Suprapubic skin (tissue), 4 donors: Measurements from ENCODE around the gene SDHC. TPM values are rescaled to one million over a fixed set of nuclear protein-coding genes. Genes with fewer than 3 reads are reported as not detected.
A peak's percentile ranks its signal among the peaks of the same experiment; 100 is the strongest.

Experiments
- DNase-seq, 2 donors: peaks; one replicate each; pipeline ENCODE4 v3.0.0-alpha.2; 2019; ENCODE audit warnings: low spot score in 2 of 2
- H3K27ac ChIP-seq: fragments of 200-600 bp; sonication (generic); one replicate; pipeline ENCODE4 v1.5.1; 2019
- H3K27me3 ChIP-seq: fragments of 200-600 bp; sonication (generic); one replicate; pipeline ENCODE4 v1.5.1; 2019
- H3K36me3 ChIP-seq: fragments of 200-600 bp; sonication (generic); one replicate; pipeline ENCODE4 v1.5.1; 2019
- H3K4me1 ChIP-seq: fragments of 200-600 bp; sonication (generic); one replicate; pipeline ENCODE4 v1.5.1; 2019
- H3K4me3 ChIP-seq: fragments of 200-600 bp; sonication (generic); one replicate; pipeline ENCODE4 v1.5.1; 2019; ENCODE audit warnings: mild to moderate bottlenecking
- H3K9me3 ChIP-seq: fragments of 200-600 bp; sonication (generic); one replicate; pipeline ENCODE4 v1.5.1; 2019
- CTCF ChIP-seq, 2 donors: fragments of 200-600 bp in 1 of 2; fragments of 450-650 bp in 1 of 2; sonication (generic) in 1 of 2; IDR thresholded peaks; one replicate each; pipeline ENCODE4 v1.5.1; 2016 to 2019; ENCODE audit warnings: antibody characterized with exemption in 2 of 2, mild to moderate bottlenecking in 1 of 2, moderate library complexity in 1 of 2
- EP300 ChIP-seq: sonication (generic); formaldehyde crosslinking; IDR thresholded peaks from one replicate; pipeline ENCODE4 v1.6.1; 2017; ENCODE audit warnings: antibody characterized with exemption
- POLR2A ChIP-seq, 2 donors: fragments of 450-650 bp; IDR thresholded peaks; one replicate each; pipeline ENCODE4 v1.6.1; 2017; ENCODE audit warnings: antibody characterized with exemption in 2 of 2, mild to moderate bottlenecking in 2 of 2, moderate library complexity in 2 of 2
- POLR2AphosphoS5 ChIP-seq, 3 donors: sonication (generic); formaldehyde crosslinking; IDR thresholded peaks; one replicate each; pipeline ENCODE4 v1.6.1; 2017; ENCODE audit warnings: antibody characterized with exemption in 3 of 3
- WGBS: methylation state at CpG from one replicate; pipeline ENCODE4 v1.1.5; 2018; 5-methylcytosine and 5-hydroxymethylcytosine counted together
- total RNA-seq, 4 donors: library from RNA; depleted of rRNA; stranded (reverse); fragments of >200 nt; gene quantifications; one replicate each; pipeline ENCODE4 v1.1.0, GENCODE V29; 2016

Gene SDHC
- total RNA-seq, 4 donors from 2014 or later: 45.0 to 84.6 (median 60.7) TPM

GRCh38 chr1:161304927-161305866, 9.0 kb upstream of the SDHC start:
- Histone ChIP-seq H3K27me3 (no peaks in the 10 kb centered on the region), H3K4me1 (peaks cover 22% of the 10 kb centered on the region), H3K9me3 (no peaks in the 10 kb centered on the region), H3K4me3 (peak overlapping the region; percentile 70), H3K27ac (peak overlapping the region; percentile 15), H3K36me3 (no peaks in the 10 kb centered on the region)
- TF ChIP-seq POLR2A (IDR thresholded peaks at IDR 0.05) (no peak), CTCF (IDR thresholded peaks at IDR 0.05) (no peak), EP300 (no peak), POLR2AphosphoS5 (IDR thresholded peaks at IDR 0.05) (no peak)
- DNase-seq: no peak
- WGBS: 14% methylated on average over 17 of the region's 17 CpGs

- peak overlapping the region; percentile 70 for H3K4me3 ChIP-seq
- H3K4me1 ChIP-seq: peaks cover 22% of the 10 kb centered on the region
- H3K27me3 ChIP-seq: no peaks in the 10 kb centered on the region
- WGBS: 1% methylated on average over 20 of the region's 31 CpGs
- H3K36me3 ChIP-seq: no peaks in the 10 kb centered on the region
- H3K27ac ChIP-seq: peak overlapping the region; percentile 15
- no peaks in the 10 kb centered on the region for H3K9me3 ChIP-seq
- TF ChIP-seq CTCF (IDR thresholded peaks at IDR 0.05) (no peak), POLR2A (IDR thresholded peaks at IDR 0.05) (no peak), POLR2AphosphoS5 (IDR thresholded peaks at IDR 0.05) (no peak)
- peak; percentile 82 to 84 for DNase-seq
These were observed 8.2 kb upstream of the SDHC start for GRCh38 chr1:161305867-161306519.

GRCh38 chr1:161307230-161307768, 6.9 kb upstream of the SDHC start:
- Histone ChIP-seq H3K27me3 (no peaks in the 10 kb centered on the region), H3K9me3 (no peaks in the 10 kb centered on the region), H3K36me3 (no peaks in the 10 kb centered on the region), H3K4me1 (peaks cover 22% of the 10 kb centered on the region), H3K4me3 (no peak overlapping the region), H3K27ac (no peak overlapping the region)
- TF ChIP-seq EP300 (no peak), POLR2A (IDR thresholded peaks at IDR 0.05) (no peak), POLR2AphosphoS5 (IDR thresholded peaks at IDR 0.05) (no peak), CTCF (IDR thresholded peaks at IDR 0.05) (no peak)
- 75% methylated on average over 7 of the region's 7 CpGs for WGBS
- DNase-seq: no peak

- Histone ChIP-seq H3K36me3 (no peaks in the 10 kb centered on the region), H3K4me3 (no peak overlapping the region), H3K27ac (no peak overlapping the region), H3K4me1 (peaks cover 22% of the 10 kb centered on the region), H3K9me3 (no peaks in the 10 kb centered on the region), H3K27me3 (no peaks in the 10 kb centered on the region)
- no peak for DNase-seq
- WGBS: 62% methylated on average over 2 of the region's 2 CpGs
- TF ChIP-seq EP300 (no peak), CTCF (IDR thresholded peaks at IDR 0.05) (no peak), POLR2A (IDR thresholded peaks at IDR 0.05) (no peak), POLR2AphosphoS5 (IDR thresholded peaks at IDR 0.05) (no peak)
These were observed 6.1 kb upstream of the SDHC start for GRCh38 chr1:161307892-161308638.
